GM21381 (cell line): Measurements from ENCODE around the gene ZC3H15.
"Not testable (repeated sequence)": the region's sequence is repeated elsewhere in the genome, so short reads cannot be mapped to it uniquely, and the experiment has no call there.

Experiments used
- ATAC-seq: cut with Tn5 transposase; IDR thresholded peaks from one replicate; pipeline ENCODE4 v1.9.1; 2021; ENCODE audit warnings: mild to moderate bottlenecking, moderate library complexity; ENCODE audit not compliant: unreplicated experiment

ZC3H15 gene

DNA sequence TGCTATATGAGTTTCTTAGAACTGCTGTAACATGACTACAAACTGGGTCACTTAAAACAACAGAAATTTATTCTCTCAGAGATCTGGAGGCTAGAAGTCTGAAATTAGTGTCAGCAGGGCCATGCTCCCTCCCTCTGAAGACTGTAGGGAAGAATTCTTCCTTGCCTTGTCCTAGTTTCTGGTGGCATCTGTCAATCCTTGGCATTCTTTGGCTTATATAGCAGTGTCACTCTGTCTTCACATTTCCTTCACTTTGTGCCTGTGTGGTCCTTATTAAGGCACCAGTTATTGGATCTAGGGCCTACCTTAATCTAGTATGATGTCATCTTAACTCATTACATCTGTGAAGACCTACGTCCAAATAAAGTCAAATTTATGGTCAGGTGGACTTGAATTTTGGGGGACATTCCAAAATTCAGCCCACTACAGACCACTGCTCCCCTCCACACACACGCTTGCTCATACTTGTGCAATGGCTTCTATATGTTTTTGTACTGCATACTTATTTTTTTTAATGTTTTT, 7.6 kb downstream of the ZC3H15 start:
- ATAC-seq: no peak

DNA sequence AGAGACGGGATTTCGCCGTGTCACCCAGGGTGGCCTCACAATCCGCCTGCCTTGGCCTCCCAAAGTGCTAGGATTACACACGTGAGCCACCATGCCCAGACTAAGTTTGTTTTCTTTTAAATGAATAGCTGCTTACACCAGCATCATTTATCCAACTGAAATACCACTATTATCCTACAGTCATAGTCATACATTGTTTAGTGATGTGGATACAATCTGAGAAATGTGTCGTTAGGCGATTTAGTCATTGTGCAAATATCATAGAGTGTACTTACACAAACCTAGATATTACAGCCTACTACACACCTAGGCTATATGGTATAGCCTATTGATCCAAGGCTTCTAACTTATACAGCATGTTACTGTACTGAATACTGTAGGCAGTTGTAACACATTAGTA, 10.3 kb downstream of the ZC3H15 start:
- no peak for ATAC-seq

DNA sequence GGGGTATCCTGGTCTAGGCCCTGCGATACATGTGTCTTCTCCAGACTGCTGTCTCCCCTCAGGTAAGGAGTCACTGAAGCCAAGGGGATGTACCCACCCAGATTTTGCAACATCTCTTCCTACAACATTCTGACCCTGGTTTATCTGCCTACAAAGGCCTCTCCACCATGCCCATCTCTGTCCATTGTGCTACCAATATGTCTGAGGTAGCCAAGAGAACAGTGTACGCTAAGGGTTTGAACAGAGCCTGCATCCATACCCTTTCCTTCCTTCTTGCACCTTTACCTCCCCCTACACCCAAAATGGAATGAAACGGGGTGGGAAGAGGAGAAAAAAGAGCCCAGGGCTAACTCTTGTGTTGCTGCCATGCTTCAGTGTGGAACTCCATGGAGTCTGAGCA, 11.9 kb downstream of the ZC3H15 start:
- ATAC-seq: no peak

DNA sequence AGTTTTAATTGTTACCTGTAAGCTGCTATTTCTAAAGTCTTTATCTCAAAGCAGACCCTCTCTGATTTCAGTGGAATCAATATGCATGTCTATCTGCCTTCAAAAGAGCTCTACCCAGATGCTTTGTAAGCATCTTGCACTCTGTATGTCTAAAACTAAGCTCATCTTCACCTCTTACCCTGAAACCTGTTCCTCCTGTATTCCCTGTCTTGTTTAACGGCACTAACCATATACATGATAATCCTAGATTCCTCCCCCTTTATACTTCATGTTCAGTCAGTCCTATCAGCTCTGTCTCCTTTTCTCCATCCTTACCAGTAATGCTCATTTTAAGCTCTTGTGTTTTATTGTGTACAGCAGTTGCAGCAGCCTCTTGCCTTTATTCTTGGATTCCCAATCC, 12.8 kb downstream of the ZC3H15 start:
- no peak for ATAC-seq

DNA sequence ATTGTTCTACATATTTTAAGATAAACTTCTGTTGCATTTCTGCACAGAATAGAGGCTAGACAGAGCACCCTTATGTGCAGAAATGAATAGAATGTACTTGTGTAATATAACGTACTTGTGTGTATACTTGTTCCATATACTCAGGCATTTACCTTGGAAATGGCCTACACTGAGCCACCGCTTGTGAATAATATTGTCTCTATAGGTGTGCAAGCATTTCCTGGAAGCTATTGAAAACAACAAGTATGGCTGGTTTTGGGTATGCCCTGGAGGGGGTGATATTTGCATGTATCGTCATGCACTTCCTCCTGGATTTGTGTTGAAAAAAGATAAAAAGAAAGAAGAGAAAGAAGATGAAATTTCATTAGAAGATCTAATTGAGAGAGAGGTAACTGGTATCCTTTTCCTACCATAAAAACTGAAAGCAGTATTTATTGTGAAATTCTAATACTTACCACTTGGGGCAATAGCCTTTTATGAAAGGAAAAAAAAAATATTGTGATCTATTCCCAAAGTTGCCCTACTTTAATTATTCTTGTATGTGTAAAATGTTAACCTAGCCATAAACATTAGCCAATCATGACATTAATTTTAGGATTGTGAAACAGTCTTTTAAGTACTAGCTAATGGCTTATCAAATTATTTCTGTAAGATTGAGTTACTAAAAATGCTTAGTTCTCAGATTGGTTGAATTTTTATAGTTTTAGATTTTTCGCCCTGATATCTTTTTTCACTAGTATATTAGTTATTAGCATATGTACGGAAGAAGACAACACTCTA, 18.0 kb downstream of the ZC3H15 start:
- no peak for ATAC-seq

DNA sequence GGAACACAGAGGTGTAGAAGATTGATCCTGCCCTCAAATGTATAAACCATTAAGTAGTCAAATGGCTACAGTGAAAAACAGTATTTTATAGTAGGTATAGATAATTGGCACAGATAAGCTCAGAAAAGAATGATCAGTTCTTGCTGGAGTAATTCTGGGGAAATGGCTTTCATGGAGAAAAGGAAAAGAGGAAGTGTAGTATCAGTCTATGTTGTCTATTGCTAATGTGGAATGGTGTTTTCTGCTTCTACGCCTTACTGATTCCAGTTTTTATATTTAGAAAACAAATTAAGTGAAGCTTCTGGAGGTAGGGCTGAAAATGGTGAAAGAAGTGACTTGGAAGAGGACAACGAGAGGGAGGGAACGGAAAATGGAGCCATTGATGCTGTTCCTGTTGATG, 22.2 kb downstream of the ZC3H15 start:
- no peak for ATAC-seq

DNA sequence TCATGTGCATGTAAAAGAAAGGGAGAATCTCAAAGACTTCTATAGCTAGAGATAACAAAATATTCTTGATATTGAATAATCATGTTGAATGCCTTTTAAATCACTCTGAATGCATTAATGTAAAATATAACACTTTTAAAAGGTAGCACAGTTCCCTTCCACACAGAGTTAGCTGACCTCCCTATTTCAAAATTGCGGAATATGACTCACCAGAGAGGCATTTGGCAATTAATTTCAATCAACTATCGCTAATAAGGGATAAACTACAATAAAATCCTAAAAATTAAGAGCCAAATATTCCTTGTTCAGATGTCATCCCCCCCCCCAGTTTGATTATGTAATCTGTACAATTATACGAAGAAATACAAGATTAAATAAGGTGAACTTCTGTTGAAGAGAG, 29.3 kb downstream of the ZC3H15 start:
- ATAC-seq: no peak

DNA sequence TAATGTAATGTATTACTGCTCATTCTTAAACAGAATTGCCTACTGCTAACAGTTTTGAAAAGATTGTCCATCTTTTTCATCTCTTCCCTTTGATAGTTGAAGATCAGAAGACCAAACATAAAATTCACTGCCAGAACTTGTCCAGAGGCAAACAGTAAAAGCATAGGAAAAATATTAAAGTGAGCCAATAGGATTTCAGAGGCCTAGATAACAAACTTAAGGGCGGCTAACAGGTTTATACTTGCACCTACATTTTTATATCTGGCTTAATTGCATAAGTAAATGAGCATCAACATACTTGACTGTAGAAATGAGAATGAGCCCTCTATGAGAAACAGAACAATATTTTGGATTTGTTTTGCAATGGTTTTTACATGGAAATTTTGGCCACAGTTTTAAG, 30.3 kb downstream of the ZC3H15 start:
- no peak for ATAC-seq

DNA sequence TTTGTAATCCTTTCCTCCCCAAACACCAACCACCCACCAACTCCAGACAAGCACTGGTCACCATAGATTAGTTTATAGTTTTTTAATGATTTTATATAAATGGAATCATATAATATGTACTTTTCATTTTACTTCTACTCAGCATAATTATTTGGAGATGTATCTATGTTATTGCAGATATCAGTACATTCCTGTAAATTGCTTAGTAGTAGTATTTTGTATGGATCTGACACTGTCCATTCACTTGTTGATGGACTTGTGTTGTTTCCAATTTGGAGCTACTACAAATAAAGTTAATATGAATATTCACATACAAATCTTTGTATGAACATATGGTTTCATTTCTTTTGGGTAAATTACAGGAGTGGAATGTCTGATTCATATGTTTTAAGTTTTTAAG, 31.0 kb downstream of the ZC3H15 start:
- ATAC-seq: no peak

DNA sequence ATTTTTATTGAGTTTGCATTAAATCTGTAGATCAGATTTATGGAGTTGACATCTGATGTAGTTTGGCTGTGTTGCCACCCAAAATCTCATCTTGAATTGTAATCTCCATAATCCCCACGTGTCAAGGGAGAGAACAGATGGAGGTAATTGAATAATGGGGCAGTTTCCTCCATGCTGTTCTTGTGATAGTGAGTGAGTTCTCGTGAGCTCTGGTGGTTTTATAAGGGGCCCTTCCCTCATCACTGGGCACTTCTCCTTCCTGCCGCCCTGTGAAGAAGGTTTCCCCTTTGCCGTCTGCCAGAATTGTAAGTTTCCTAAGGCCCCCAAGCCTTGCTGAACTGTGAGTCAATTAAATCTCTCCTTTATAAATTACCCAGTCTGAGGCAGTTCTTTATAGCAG, 32.2 kb downstream of the ZC3H15 start:
- no peak for ATAC-seq

DNA sequence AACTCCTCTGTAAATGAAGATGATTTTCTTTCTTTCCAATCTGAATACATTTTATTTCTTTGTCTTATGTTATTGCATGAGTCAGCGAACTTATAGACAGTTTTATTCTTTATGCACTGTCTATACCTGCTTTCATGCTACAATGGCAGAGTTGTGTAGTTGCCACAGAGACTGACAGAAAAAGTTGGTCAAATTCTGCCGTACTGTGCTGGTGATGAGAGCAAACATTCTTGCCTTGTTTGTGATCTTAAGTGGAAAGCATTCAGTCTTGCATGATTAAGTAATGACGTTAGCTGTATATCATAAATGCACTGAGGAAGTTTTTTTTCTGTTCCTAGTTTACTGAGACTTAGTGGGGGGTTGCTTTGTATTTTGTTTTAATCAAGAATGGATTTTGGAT, 32.9 kb downstream of the ZC3H15 start:
- ATAC-seq: no peak

DNA sequence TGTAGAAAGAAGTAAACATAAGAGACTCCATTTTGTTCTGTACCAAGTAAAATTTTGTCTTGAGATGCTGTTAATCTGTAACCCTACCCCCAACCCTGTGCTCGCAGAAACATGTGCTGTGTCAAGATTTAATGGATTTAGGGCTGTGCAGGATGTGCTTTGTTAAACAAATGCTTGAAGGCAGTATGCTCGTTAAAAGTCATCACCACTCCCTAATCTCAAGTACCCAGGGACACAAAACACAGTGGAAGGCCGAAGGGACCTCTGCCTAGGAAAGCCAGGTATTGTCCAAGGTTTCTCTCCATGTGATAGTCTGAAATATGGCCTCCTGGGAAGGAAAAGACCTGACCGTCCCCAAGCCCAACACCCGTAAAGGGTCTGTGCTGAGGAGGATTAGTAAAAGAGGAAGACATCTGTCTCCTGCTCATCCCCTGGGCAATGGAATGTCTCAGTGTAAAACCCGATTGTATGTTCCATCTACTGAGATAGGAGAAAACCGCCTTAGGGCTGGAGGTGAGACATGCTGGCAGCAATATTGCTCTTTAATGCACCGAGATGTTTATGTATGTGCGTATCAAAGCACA, 35.6 kb downstream of the ZC3H15 start:
- not testable (repeated sequence) for ATAC-seq

DNA sequence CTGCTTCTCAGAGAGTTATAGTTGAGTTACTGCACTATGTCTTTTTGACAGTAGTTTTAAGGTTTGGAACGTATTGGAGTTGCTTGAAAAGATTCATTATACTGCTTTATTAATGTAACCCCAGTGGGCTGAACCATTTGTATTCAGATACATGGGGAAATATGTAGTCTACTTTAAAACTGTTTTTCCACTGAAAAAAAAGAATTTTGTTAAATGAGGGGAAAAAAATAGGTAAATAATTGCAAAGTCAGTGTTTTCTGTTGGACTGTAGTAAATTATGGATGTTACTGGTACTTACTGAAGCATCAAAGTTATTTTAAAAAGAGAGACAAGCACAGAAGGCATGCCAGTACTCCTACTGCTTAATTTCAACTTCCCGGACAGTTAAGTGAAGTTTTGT, 36.4 kb downstream of the ZC3H15 start:
- ATAC-seq: no peak

DNA sequence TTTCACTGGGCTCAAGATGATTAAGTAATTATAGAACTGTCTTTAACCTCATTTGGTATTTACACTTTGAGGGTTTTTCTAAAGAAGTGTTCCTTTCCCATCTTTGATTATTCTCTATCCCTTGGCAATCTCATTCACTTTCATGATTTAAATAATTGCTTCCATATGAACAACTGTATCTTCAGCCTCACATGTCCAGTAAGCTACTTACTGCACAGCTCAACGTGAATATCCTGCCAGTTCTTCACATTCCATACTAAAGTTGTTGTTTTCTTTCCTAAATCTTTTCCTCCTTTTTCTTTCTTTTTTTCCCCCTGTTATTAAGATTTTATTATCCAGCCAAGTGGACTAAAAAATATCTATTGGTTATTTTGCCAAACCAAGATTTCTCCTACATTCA, 37.7 kb downstream of the ZC3H15 start:
- ATAC-seq: no peak

DNA sequence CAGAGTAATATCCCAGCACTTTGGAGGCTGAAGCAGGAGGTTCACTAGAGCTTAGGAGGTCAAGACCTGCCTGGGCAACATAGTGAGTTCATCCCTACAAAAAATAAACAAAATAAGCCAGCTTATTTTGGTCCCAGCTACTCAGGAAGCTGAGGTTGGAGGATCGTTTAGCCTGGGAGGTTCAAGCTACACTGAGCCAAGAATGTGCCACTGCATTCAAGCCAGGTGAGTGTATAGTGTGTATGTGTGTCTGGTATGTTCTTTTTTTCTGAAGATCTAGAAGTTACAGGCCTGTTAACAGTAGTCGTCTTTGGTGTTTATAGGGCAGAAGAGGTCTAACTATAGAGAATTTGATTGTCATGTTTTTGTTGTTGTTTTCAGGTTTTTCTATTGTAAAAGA, 40.2 kb downstream of the ZC3H15 start:
- ATAC-seq: no peak

DNA sequence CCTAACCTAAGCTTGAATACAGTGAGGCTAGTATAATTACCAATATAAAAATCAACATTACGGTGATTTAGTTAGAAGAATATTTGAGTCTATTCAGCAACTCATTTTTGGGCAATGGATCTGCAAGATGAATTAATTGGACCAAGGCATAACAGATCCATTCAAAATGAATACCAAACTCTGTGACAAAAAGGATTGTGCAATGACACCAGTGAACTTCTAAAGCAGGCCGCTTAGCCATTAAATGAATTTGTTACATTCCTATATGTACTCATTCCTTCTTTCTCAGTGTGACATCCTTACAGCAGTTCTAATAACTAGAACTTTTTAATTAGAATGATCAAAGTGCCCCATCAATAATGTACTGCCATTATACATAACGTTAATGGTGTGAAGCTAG, 44.3 kb downstream of the ZC3H15 start:
- no peak for ATAC-seq

DNA sequence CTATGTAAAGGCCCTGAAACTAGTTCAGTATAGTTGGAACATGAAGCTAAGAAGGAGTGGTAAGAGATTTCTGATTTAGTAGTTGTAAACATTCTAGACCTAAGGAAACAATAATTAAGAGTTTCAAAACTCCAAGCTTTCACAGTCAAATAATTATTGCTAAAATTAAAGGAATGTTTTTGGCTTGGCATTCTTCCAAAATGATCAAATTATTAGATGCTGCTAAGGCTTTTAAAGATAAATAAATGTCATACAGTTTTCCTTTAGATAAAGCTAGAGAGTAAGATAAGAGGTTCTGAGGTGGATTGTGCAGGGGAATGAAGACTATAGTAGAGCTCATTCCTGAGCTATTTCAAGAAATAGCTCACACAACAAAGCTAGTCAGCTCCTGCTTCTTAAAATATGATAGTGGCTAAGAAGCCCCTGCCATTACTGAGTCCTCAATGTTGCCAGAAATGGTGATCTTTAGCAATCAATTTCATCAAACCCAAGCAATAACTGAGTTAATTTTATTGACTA, 45.3 kb downstream of the ZC3H15 start:
- ATAC-seq: no peak

DNA sequence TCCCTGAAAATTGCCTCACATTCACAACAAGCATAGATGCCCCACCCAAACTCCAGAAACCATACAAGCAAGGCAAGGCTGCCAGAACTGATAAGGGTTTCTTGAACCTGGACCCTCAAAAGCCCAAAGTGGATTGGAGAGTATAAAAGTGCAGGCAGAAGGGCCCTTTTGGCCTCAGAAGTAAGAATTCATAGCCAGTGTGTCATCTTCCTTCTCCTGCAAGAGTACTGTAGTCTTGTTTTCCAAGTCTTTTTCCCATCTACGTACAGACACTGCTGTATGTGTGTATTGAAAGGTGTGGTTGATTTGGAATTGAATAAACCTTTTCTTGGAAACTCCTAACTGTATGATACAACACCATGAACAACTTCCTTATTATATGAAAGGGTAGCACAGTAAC, 46.8 kb downstream of the ZC3H15 start:
- no peak for ATAC-seq

DNA sequence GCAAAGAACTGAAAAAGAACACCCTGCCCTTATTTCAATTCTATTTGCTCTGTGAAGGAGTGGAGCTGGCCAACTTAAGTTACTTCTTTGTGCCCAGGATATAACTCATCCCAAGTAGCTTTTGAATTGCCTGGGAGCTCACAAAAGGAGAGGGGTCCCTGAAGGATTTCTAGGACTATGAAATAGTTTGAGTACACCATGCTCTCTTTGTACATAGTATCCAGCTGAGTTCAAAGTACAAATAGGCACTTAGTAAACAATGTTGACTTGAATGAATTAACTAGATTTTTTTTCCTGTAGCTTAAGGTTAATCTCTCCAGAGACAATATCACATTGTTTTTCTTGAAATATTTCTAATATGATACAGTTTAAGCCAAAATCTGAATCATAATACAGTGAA, 47.7 kb downstream of the ZC3H15 start:
- ATAC-seq: no peak

DNA sequence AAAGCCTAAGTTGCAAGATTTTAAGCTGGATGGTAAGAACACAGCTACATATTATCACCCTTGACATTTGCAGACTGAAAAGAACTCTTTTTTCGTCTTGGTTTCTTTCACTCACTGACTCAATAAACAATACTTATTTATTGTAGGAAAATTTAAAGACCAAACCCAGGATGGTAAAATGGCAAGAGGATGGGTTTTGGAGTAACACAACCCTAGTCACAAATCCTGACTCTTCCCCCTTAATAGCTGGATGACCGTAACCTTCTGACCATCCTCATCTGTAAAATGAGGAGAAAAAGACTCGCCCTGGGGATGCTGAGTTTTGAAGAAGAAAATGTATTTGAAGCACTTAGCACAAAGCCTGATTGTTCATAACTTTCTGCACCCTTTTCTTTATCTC, 48.3 kb downstream of the ZC3H15 start:
- ATAC-seq: no peak

DNA sequence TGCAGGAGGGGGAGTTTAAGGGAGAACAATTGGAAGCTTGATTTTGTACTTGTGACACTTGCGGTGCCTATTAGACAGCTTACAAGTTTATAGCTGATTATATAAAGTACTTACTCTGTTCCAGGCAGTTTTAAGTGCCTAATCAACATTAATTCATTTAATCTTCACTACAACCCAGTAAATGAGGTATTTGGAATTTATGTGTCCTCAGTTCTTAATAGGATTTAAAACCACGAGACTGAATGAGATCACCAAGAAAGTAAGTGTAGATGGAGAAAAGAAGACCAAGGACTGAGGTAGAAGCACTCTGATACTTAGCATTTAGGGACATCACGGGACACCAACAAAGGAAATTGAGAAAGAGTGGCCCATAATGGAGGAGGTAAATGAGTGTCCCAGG, 49.8 kb downstream of the ZC3H15 start:
- no peak for ATAC-seq

DNA sequence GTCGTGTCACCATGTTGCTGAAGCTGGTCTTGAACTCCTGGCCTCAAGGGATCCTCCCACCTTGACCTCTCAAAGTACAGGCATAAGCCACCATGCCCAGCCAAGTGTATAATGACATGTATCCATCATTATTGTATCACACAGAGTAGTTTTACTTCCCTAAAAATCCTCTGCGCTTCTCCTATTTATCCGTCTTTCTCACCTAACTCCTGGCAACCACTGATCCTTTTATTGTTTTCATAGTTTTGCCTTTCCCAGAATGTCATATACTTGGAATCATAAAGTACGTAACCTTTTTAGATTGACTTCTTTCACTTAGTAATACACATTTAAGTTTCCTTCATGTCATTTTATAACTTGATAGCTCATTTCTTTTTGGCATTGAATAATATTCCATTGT, 51.0 kb downstream of the ZC3H15 start:
- ATAC-seq: no peak

DNA sequence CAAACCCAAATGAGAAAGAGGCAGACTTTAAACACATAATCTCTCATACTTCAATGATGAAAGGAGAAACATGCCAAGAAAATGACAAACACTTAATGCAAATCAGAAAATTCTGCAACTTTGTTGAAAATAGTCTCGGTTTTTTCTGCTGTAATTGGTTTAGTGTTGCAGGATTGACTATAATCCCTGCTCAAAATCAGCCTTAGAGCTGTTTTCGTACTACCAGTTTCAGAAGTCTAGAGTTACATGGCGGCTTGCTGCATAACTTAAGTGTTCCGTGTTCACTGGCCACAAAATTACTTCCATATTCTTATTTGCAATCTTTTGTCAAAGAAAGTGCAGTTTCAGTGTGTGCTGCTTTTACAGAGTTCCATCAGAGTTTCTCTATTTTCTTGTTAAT, 54.9 kb downstream of the ZC3H15 start:
- ATAC-seq: no peak
